Lower leg skin (tissue), 3 donors: ENCODE measurements around the gene CDH20.

Experiments used
- CTCF ChIP-seq, 3 donors: fragments of 450-650 bp; IDR thresholded peaks; one replicate each; pipeline ENCODE4 v1.5.1; 2016; ENCODE audit warnings: antibody characterized with exemption in 3 of 3, mild to moderate bottlenecking in 3 of 3, moderate library complexity in 2 of 3
- POLR2A ChIP-seq, 2 donors: fragments of 450-650 bp; IDR thresholded peaks; one replicate each; pipeline ENCODE4 v1.6.1; 2016 to 2017; ENCODE audit warnings: antibody characterized with exemption in 2 of 2, mild to moderate bottlenecking in 1 of 2, moderate library complexity in 1 of 2

GRCh38 chr18:61379827-61380226, 46.6 kb downstream of the CDH20 start:
- TF ChIP-seq CTCF (IDR thresholded peaks at IDR 0.05) (no peak), POLR2A (IDR thresholded peaks at IDR 0.05) (no peak)
